Right lobe of liver (tissue), 4 donors: ENCODE measurements around the gene STK16.

Source experiments
- POLR2A ChIP-seq: fragments of 450-650 bp; IDR thresholded peaks from one replicate; pipeline ENCODE4 v1.6.1; 2017; ENCODE audit warnings: antibody characterized with exemption, mild to moderate bottlenecking
- TF ChIP-seq, protein P1 (sequence below), 4 donors: fragments of 200-600 bp in 3 of 4; fragments of 450-650 bp in 1 of 4; IDR thresholded peaks; one replicate each; pipeline versions ENCODE4 v1.5.1 to v1.8.0; 2016 to 2022; ENCODE audit warnings: antibody characterized with exemption in 4 of 4, mild to moderate bottlenecking in 2 of 4
- donor health status: DM: no; HTN: no; CAD: no.
- donor health status: DM: no; HTN: no; CAD: no.
- donor health status: DM: no; HTN: yes; CAD: no.

DNA sequence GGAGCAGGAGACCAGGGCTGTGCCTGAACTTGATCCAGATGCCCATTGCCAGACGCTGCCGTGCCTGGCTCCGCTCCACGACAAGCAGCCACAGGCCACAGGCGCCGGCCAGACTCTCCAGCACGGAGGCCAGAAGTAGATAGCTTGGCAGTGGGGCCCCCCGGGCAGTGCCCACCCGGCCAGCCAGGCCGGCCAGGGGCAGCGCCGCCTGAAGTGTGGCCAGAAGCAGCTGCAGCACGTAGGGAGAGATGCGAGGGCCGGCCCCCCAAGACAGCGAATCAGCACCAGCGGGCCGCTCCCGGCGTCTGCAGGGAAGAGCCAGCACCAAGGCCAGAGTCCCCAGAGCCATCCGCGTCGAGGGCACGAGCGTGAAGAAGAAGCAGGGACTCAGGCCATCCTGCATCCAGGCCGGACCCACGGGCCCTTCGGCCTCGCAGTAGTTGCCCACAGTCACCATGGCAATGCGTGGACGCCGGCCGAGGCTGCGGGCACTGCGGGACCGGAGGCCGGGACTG, 27.0 kb upstream of the STK16 start:
- TF ChIP-seq, protein P1, sequence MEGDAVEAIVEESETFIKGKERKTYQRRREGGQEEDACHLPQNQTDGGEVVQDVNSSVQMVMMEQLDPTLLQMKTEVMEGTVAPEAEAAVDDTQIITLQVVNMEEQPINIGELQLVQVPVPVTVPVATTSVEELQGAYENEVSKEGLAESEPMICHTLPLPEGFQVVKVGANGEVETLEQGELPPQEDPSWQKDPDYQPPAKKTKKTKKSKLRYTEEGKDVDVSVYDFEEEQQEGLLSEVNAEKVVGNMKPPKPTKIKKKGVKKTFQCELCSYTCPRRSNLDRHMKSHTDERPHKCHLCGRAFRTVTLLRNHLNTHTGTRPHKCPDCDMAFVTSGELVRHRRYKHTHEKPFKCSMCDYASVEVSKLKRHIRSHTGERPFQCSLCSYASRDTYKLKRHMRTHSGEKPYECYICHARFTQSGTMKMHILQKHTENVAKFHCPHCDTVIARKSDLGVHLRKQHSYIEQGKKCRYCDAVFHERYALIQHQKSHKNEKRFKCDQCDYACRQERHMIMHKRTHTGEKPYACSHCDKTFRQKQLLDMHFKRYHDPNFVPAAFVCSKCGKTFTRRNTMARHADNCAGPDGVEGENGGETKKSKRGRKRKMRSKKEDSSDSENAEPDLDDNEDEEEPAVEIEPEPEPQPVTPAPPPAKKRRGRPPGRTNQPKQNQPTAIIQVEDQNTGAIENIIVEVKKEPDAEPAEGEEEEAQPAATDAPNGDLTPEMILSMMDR (IDR thresholded peaks at IDR 0.05): no peak
- no peak for TF ChIP-seq POLR2A
